GM15510 (cell line): ENCODE measurements around the gene INTS7.

Source experiments
- POLR2A ChIP-seq: IDR thresholded peaks from 3 replicates; pipeline ENCODE4 v1.6.1; 2011; ENCODE audit warnings: borderline replicate concordance; ENCODE audit not compliant: insufficient read length; ENCODE audit errors: extremely low read depth

INTS7 gene

GRCh38 chr1:212035123-212035834, at the start of gene INTS7, which contains the start of gene DTL:
INTS7 (minus strand) TSS chr1:212035557; CDS start chr1:212035437, 120 bp downstream.
DTL (plus strand) TSS chr1:212035748; CDS start chr1:212035891, 143 bp downstream.
- peak; percentile 79 for TF ChIP-seq POLR2A

- TF ChIP-seq POLR2A, result no peak
Observed at GRCh38 chr1:212082765-212083406, 47.5 kb upstream of the INTS7 start.

- TF ChIP-seq POLR2A, result no peak
Observed at GRCh38 chr1:212078826-212079225, 43.5 kb upstream of the INTS7 start.

- no peak for TF ChIP-seq POLR2A
Observed at GRCh38 chr1:212077028-212077427, 41.7 kb upstream of the INTS7 start.

- TF ChIP-seq POLR2A, result no peak
Observed at GRCh38 chr1:212074856-212075255, 39.5 kb upstream of the INTS7 start.

- no peak for TF ChIP-seq POLR2A
Observed at GRCh38 chr1:212074313-212074712, 39.0 kb upstream of the INTS7 start.

- TF ChIP-seq POLR2A, result no peak
Observed at GRCh38 chr1:212073490-212073889, 38.1 kb upstream of the INTS7 start.

GRCh38 chr1:212072047-212072446, 36.7 kb upstream of the INTS7 start:
- no peak for TF ChIP-seq POLR2A

GRCh38 chr1:212070720-212071302, 35.5 kb upstream of the INTS7 start:
- TF ChIP-seq POLR2A, result no peak

GRCh38 chr1:212067787-212068186, 32.4 kb upstream of the INTS7 start:
- TF ChIP-seq POLR2A, result no peak

- TF ChIP-seq POLR2A, result no peak
Observed at GRCh38 chr1:212062832-212063438, 27.6 kb upstream of the INTS7 start.

GRCh38 chr1:212060632-212061472, 25.5 kb upstream of the INTS7 start:
- TF ChIP-seq POLR2A, result no peak

- TF ChIP-seq POLR2A, result no peak
Observed at GRCh38 chr1:212055333-212055732, 20.0 kb upstream of the INTS7 start.

GRCh38 chr1:212053993-212054392, 18.6 kb upstream of the INTS7 start:
- TF ChIP-seq POLR2A, result no peak
